MCF 10A (cell line): ENCODE measurements around the gene GABARAPL1. TPM values are rescaled to one million over a fixed set of nuclear protein-coding genes. Genes with fewer than 3 reads are reported as not detected.
A peak's percentile ranks its signal among the peaks of the same experiment; 100 is the strongest.

Source experiments
- BruUV-seq: library from RNA; stranded (reverse); fragments of 400-500 nt; replicated peaks from 2 replicates; lab custom pipeline; 2021; lab: Mats Ljungman, UMichigan
- CTCF ChIA-PET: fragments of 300-600 bp; sonication (Branson Sonifier 250); formaldehyde crosslinking; extraction: SDS; loops from one replicate; lab custom pipeline; 2021; ENCODE audit warnings: antibody characterized with exemption, inconsistent platforms; lab: Yijun Ruan, JAX
- POLR2A ChIA-PET: fragments of 300-600, 350-650 bp; sonication (Branson Sonifier 250); formaldehyde crosslinking; extraction: SDS; loops from one replicate; lab custom pipeline; 2020; ENCODE audit warnings: antibody characterized with exemption, inconsistent platforms; lab: Yijun Ruan, JAX
- DNase-seq: peaks from one replicate; pipeline ENCODE4 v3.0.0-alpha.2; 2018; ENCODE audit not compliant: unreplicated experiment
- H3K27ac Mint-ChIP-seq: one replicate; pipeline ENCODE4 v1.8.0; 2022; ENCODE audit warnings: mild to moderate bottlenecking, low read depth, mixed read lengths; ENCODE audit not compliant: unreplicated experiment
- H3K27me3 Mint-ChIP-seq: one replicate; pipeline ENCODE4 v1.8.0; 2022; ENCODE audit warnings: mixed read lengths; ENCODE audit not compliant: insufficient read depth, unreplicated experiment
- H3K36me3 Mint-ChIP-seq: one replicate; pipeline ENCODE4 v1.8.0; 2022; ENCODE audit warnings: mild to moderate bottlenecking, moderate library complexity, mixed read lengths; ENCODE audit not compliant: insufficient read depth, unreplicated experiment
- H3K4me1 Mint-ChIP-seq: one replicate; pipeline ENCODE4 v1.8.0; 2022; ENCODE audit warnings: mixed read lengths; ENCODE audit not compliant: insufficient read depth, unreplicated experiment
- H3K4me3 Mint-ChIP-seq: one replicate; pipeline ENCODE4 v1.8.0; 2022; ENCODE audit warnings: mild to moderate bottlenecking, moderate library complexity, mixed read lengths; ENCODE audit not compliant: unreplicated experiment
- H3K9me3 Mint-ChIP-seq: one replicate; pipeline ENCODE4 v1.8.0; 2022; ENCODE audit warnings: mixed read lengths; ENCODE audit not compliant: unreplicated experiment
- CTCF ChIP-seq: fragments of 200-600 bp; IDR thresholded peaks from one replicate; pipeline ENCODE4 v1.8.0; 2022; ENCODE audit warnings: antibody characterized with exemption, mild to moderate bottlenecking; ENCODE audit not compliant: unreplicated experiment
- intact Hi-C: fragments of 100-400 bp; cut with micrococcal nuclease; formaldehyde crosslinking; loops from 2 replicates; pipeline ENCODE4 v1.14.1; 2022
- total RNA-seq: library from RNA; stranded (reverse); gene quantifications from 2 replicates; pipeline ENCODE4 v1.2.3, GENCODE V29; 2022

The GABARAPL1 gene
- total RNA-seq, 1 experiment from 2014 or later = 19.7 TPM

GRCh38 chr12:10189653-10190052, 23.0 kb upstream of the GABARAPL1 start:
- Mint-ChIP-seq H3K9me3 (no peaks in the 10 kb centered on the region), H3K27me3 (no peaks in the 10 kb centered on the region), H3K36me3 (no peaks in the 10 kb centered on the region), H3K4me1 (peaks cover 19% of the 10 kb centered on the region), H3K4me3 (no peak overlapping the region), H3K27ac (no peak overlapping the region)
- no peak for TF ChIP-seq CTCF
- no TSS peak for BruUV-seq
- CTCF ChIA-PET = interaction anchor here (0.7 to 11.3 kb wide), 19 partner anchors 12 to 180 kb away, joined by 3 to 255 read pairs (median 4); no protein-coding TSS in a partner anchor
- intact Hi-C loops = loop anchor here (1.0 kb wide), 1 partner anchor 36 kb away; no protein-coding TSS in a partner anchor
- POLR2A ChIA-PET = interaction anchor here (1.1 to 3.2 kb wide), 3 partner anchors 14 to 37 kb away, joined by 4 to 20 read pairs (median 14); no protein-coding TSS in a partner anchor
- no peak for DNase-seq

GRCh38 chr12:10190558-10191388, 21.9 kb upstream of the GABARAPL1 start:
- Mint-ChIP-seq H3K27ac (no peak overlapping the region), H3K4me1 (peaks cover 19% of the 10 kb centered on the region), H3K27me3 (no peaks in the 10 kb centered on the region), H3K36me3 (no peaks in the 10 kb centered on the region), H3K9me3 (no peaks in the 10 kb centered on the region), H3K4me3 (no peak overlapping the region)
- DNase-seq = peak; percentile 80
- intact Hi-C loops = loop anchor here (1.0 kb wide), 1 partner anchor 37 kb away; no protein-coding TSS in a partner anchor
- BruUV-seq = no TSS peak
- CTCF ChIA-PET = interaction anchor here (0.7 to 11.3 kb wide), 33 partner anchors 8 to 866 kb away, joined by 3 to 255 read pairs (median 4); no protein-coding TSS in a partner anchor
- peak; percentile 73 for TF ChIP-seq CTCF
- POLR2A ChIA-PET = interaction anchor here (1.0 to 3.2 kb wide), 10 partner anchors 8 to 38 kb away, joined by 3 to 20 read pairs (median 6); partner anchors contain the start of gene GABARAPL1

GRCh38 chr12:10191865-10192264, 20.8 kb upstream of the GABARAPL1 start:
- Mint-ChIP-seq H3K27ac (no peak overlapping the region), H3K4me3 (no peak overlapping the region), H3K36me3 (no peaks in the 10 kb centered on the region), H3K27me3 (no peaks in the 10 kb centered on the region), H3K4me1 (peaks cover 19% of the 10 kb centered on the region), H3K9me3 (no peaks in the 10 kb centered on the region)
- ChIA-PET POLR2A (interaction anchor here (0.7 to 3.2 kb wide), 12 partner anchors 9 to 48 kb away, joined by 3 to 20 read pairs (median 4); partner anchors contain the start of gene GABARAPL1), CTCF (interaction anchor here (0.5 to 11.3 kb wide), 17 partner anchors 9 to 199 kb away, joined by 3 to 255 read pairs (median 4); no protein-coding TSS in a partner anchor)
- no TSS peak for BruUV-seq
- TF ChIP-seq CTCF = no peak
- intact Hi-C loops = no loop called here
- DNase-seq = peak; percentile 61
